Smooth muscle cell (in vitro differentiated cells): ENCODE results near the gene SMS. TPM values are rescaled to one million over a fixed set of nuclear protein-coding genes. Genes with fewer than 3 reads are reported as not detected.

Source experiments
- DNase-seq: peaks from one replicate; lab custom pipeline; 2025; ENCODE audit not compliant: unreplicated experiment; lab: John Stamatoyannopoulos, UW
- H2AFZ ChIP-seq: fragments of 200-600 bp; sonication (generic); 2 replicates; pipeline ENCODE4 v1.6.0; 2016; ENCODE audit warnings: antibody characterized with exemption, low read depth, mild to moderate bottlenecking
- H3F3A ChIP-seq: fragments of 200-600 bp; sonication (generic); 2 replicates; pipeline ENCODE4 v1.6.0; 2017; ENCODE audit warnings: antibody characterized with exemption, low read depth
- H3K27ac ChIP-seq: fragments of 200-600 bp; sonication (generic); 2 replicates; pipeline ENCODE4 v1.5.1; 2016; ENCODE audit warnings: low read depth, mild to moderate bottlenecking
- H3K27me3 ChIP-seq: fragments of 200-600 bp; sonication (generic); 2 replicates; pipeline ENCODE4 v1.6.1; 2016; ENCODE audit warnings: low read depth, mild to moderate bottlenecking
- H3K36me3 ChIP-seq: fragments of 200-600 bp; sonication (generic); 2 replicates; pipeline ENCODE4 v1.5.1; 2016; ENCODE audit warnings: low read depth
- H3K4me1 ChIP-seq: fragments of 200-600 bp; sonication (generic); 2 replicates; pipeline ENCODE4 v1.5.1; 2016; ENCODE audit warnings: low read depth
- H3K4me2 ChIP-seq: fragments of 200-600 bp; sonication (generic); 2 replicates; pipeline ENCODE4 v1.6.0; 2016; ENCODE audit warnings: mild to moderate bottlenecking
- H3K4me3 ChIP-seq: fragments of 200-600 bp; sonication (generic); 2 replicates; pipeline ENCODE4 v1.5.1; 2016; ENCODE audit warnings: mild to moderate bottlenecking
- H3K79me2 ChIP-seq: fragments of 200-600 bp; sonication (generic); 2 replicates; pipeline ENCODE4 v1.6.0; 2016; ENCODE audit warnings: low read depth, mild to moderate bottlenecking
- H3K9ac ChIP-seq: fragments of 200-600 bp; sonication (generic); 2 replicates; pipeline ENCODE4 v1.6.0; 2016; ENCODE audit warnings: low read depth
- H3K9me3 ChIP-seq: fragments of 200-600 bp; sonication (generic); replicated peaks from 2 replicates; pipeline ENCODE4 v1.5.1; 2016; ENCODE audit warnings: low read depth
- H4K20me1 ChIP-seq: fragments of 200-600 bp; sonication (generic); 2 replicates; pipeline ENCODE4 v1.6.0; 2016; ENCODE audit warnings: low read depth
- WGBS: methylation state at CpG from one replicate; pipeline ENCODE4 v1.1.7; 2016; ENCODE audit warnings: low lambda C conversion rate; 5-methylcytosine and 5-hydroxymethylcytosine counted together
- polyA plus RNA-seq: library from polyadenylated mRNA; unstranded; fragments of >200 nt; fragmentation: Nextera tagmentation; extraction: Ambion mirVana; gene quantifications from 2 replicates; pipeline ENCODE4 v1.2.1, GENCODE V29; 2016
- total RNA-seq: library from RNA; depleted of rRNA; stranded (reverse); fragments of >200 nt; gene quantifications from 2 replicates; pipeline ENCODE4 v1.2.3, GENCODE V29; 2014
- TF ChIP-seq, protein P1 (sequence below): fragments of 200-600 bp; sonication (generic); IDR thresholded peaks from 2 replicates; pipeline ENCODE4 v1.5.1; 2017; ENCODE audit warnings: borderline replicate concordance, mild to moderate bottlenecking, antibody characterized with exemption; ENCODE audit not compliant: insufficient read depth, poor library complexity, severe bottlenecking

SMS gene
- total and polyA plus RNA-seq, 2 experiments from 2014 or later = 37.2 to 46.7 TPM

DNA sequence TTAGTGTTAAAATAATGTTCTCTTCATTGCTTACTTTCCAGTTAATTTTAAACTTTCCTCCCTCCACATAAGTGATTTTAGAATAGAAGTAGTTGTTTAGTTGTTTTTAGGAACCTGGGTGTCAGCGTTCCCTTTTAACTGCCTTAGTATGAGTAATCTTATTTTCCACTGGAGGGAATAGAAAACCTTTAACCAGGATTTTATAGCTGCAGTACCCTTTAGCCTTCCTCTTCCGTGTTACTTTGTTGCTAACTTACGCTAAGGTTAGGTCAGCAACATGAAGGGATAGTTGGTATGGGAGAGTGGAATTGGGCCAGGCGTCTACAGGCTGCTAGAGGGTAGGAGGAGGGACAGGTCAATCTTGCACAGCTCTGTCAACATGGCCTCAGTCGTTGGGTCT is 31.5 kb downstream of the SMS start:
- Histone ChIP-seq H3K9me3 (no peaks in the 10 kb centered on the region), H4K20me1 (no peaks in the 10 kb centered on the region), H3K4me1 (no peaks in the 10 kb centered on the region), H3F3A (no peaks in the 10 kb centered on the region), H3K27ac (peak overlapping the region; percentile 66), H2AFZ (no peak overlapping the region), H3K79me2 (no peaks in the 10 kb centered on the region), H3K4me3 (no peak overlapping the region), H3K4me2 (no peak overlapping the region), H3K36me3 (no peaks in the 10 kb centered on the region), H3K9ac (no peak overlapping the region), H3K27me3 (no peaks in the 10 kb centered on the region)
- TF ChIP-seq, protein P1, sequence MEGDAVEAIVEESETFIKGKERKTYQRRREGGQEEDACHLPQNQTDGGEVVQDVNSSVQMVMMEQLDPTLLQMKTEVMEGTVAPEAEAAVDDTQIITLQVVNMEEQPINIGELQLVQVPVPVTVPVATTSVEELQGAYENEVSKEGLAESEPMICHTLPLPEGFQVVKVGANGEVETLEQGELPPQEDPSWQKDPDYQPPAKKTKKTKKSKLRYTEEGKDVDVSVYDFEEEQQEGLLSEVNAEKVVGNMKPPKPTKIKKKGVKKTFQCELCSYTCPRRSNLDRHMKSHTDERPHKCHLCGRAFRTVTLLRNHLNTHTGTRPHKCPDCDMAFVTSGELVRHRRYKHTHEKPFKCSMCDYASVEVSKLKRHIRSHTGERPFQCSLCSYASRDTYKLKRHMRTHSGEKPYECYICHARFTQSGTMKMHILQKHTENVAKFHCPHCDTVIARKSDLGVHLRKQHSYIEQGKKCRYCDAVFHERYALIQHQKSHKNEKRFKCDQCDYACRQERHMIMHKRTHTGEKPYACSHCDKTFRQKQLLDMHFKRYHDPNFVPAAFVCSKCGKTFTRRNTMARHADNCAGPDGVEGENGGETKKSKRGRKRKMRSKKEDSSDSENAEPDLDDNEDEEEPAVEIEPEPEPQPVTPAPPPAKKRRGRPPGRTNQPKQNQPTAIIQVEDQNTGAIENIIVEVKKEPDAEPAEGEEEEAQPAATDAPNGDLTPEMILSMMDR = no peak
- WGBS = 65% methylated on average over 5 of the region's 5 CpGs
- DNase-seq = no peak

DNA sequence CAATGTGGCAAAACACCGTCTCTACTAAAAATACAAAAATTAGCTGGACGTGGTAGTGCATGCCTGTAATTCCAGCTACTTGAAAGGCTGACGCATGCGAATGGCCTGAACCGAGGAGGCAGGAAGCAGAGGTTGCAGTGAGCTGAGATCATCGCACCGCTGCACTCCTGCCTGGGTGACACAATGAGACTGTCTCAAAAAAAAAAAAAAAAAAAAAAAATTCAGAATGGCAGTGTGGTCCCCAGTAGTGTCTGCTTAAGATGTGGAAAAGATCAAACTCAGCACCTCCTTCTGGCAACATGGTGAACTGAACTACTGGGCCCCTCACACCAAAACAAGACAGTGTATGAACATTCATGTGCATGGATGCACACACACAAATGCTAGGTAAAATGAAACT is 32.2 kb downstream of the SMS start:
- Histone ChIP-seq H3F3A (no peaks in the 10 kb centered on the region), H3K4me3 (no peak overlapping the region), H2AFZ (no peak overlapping the region), H3K9me3 (no peaks in the 10 kb centered on the region), H3K4me2 (no peak overlapping the region), H4K20me1 (no peaks in the 10 kb centered on the region), H3K4me1 (no peaks in the 10 kb centered on the region), H3K27ac (peak overlapping the region; percentile 82), H3K27me3 (no peaks in the 10 kb centered on the region), H3K79me2 (no peaks in the 10 kb centered on the region), H3K9ac (peak overlapping the region; percentile 18), H3K36me3 (no peaks in the 10 kb centered on the region)
- TF ChIP-seq, protein P1 = no peak
- 48% methylated on average over 7 of the region's 7 CpGs for WGBS
- DNase-seq = no peak

DNA sequence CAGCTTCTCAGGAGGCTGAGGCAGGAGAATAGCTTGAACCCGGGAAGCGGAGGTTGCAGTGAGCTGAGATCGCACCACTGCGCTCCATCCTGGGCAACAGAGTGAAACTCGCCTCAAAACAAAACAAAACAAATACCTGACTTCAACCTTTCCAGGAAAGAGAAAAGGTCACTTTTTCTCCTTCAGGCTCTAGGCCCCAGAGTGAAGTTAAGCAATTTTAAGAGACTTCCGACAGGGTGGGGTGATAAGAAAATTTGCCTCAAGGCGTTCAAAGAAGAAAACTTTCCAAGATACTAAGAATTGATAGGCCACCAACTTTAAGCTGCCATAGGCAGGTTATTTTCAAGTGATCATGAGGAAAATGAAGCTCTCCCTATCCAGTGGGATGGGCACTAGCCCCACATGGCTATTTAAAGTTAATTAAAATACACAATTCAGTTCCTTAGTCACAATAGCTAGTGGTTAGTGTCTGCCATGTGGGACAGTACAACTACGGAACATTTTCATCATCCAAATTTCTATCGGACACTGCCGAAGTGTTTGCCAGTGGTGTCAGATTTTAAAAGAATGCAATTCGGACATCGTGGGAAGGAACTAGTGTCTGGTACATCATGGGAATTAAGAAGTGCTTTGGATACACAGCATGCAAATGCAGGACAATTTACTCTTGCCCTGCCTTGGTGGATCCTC is 33.0 kb downstream of the SMS start:
- Histone ChIP-seq H4K20me1 (no peaks in the 10 kb centered on the region), H3K4me2 (no peak overlapping the region), H3K9me3 (no peaks in the 10 kb centered on the region), H3K9ac (peak overlapping the region; percentile 18), H2AFZ (no peak overlapping the region), H3K4me1 (no peaks in the 10 kb centered on the region), H3F3A (no peaks in the 10 kb centered on the region), H3K79me2 (no peaks in the 10 kb centered on the region), H3K4me3 (no peak overlapping the region), H3K27ac (peak overlapping the region; percentile 82), H3K27me3 (no peaks in the 10 kb centered on the region), H3K36me3 (no peaks in the 10 kb centered on the region)
- TF ChIP-seq, protein P1 = no peak
- no peak for DNase-seq
- 68% methylated on average over 12 of the region's 12 CpGs for WGBS

DNA sequence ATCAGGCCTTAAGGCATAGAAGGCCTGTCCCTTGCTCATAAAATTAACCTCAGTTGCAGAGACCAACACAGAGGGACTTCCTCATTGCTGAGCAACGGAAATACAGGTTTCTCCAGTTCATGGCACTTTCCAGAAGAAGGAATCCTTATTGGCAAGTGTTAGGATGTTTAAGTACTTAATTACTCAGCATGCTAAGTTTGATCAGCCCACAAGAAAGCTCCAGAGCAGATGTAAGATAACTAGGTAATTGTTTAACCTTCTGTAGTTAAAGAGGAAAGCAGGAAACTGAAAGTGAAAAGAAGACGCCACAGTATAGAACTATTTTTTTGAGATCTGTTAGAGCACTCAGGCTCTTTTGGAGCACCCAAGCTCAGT is 33.5 kb downstream of the SMS start:
- Histone ChIP-seq H3K36me3 (no peaks in the 10 kb centered on the region), H3K27me3 (no peaks in the 10 kb centered on the region), H3K9ac (peak overlapping the region; percentile 18), H3K4me2 (no peak overlapping the region), H3K4me1 (no peaks in the 10 kb centered on the region), H2AFZ (no peak overlapping the region), H4K20me1 (no peaks in the 10 kb centered on the region), H3K4me3 (peak overlapping the region; percentile 6), H3K79me2 (no peaks in the 10 kb centered on the region), H3K9me3 (no peaks in the 10 kb centered on the region), H3K27ac (peak overlapping the region; percentile 82), H3F3A (no peaks in the 10 kb centered on the region)
- TF ChIP-seq, protein P1 = no peak
- DNase-seq = no peak
- WGBS = 45% methylated on average over 2 of the region's 2 CpGs
